Subcutaneous adipose tissue (tissue), 4 donors: ENCODE data around the gene NPM1. TPM values are rescaled to one million over a fixed set of nuclear protein-coding genes. Genes with fewer than 3 reads are reported as not detected.

Experiments
- total RNA-seq, 4 donors: library from RNA; depleted of rRNA; stranded (reverse); fragments of >200 nt; gene quantifications; one replicate each; pipeline ENCODE4 v1.1.0, GENCODE V29; 2016
- TF ChIP-seq, protein P1 (sequence below): fragments of 450-650 bp; IDR thresholded peaks from one replicate; pipeline ENCODE4 v1.5.1; 2016; ENCODE audit warnings: low read depth, mild to moderate bottlenecking, control low read depth, antibody characterized with exemption, moderate library complexity

The NPM1 gene, protein sequence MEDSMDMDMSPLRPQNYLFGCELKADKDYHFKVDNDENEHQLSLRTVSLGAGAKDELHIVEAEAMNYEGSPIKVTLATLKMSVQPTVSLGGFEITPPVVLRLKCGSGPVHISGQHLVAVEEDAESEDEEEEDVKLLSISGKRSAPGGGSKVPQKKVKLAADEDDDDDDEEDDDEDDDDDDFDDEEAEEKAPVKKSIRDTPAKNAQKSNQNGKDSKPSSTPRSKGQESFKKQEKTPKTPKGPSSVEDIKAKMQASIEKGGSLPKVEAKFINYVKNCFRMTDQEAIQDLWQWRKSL
- total RNA-seq, result 100 to 1,000 TPM; 421 to 628 (median 493) TPM

DNA sequence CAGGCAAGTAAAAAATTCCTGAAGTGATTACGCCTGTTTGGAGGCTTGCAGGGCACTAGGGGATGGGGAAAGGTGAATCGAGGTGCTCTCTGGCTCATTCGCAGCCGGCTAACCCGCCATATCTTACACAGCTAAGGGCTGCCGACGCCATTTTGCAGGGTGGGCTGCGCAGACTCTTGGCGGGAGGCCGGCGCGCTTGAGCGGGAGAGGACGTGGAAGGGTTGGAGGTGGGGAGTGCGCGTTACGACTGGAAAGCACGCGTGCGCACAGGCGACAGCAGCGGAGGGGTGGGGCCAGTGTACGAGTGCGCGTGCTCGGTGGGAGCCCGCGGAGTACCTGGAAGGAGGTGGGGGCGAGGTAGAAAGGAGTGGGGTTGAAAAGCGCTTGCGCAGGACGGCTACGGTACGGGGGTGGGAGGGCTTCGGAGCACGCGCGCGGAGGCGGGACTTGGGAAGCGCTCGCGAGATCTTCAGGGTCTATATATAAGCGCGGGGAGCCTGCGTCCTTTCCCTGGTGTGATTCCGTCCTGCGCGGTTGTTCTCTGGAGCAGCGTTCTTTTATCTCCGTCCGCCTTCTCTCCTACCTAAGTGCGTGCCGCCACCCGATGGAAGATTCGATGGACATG, at the start of gene NPM1:
NPM1 (plus strand) TSS at position 505 of the 625 bp plus-strand sequence; CDS start at position 605, 100 bp downstream.
- TF ChIP-seq, protein P1, sequence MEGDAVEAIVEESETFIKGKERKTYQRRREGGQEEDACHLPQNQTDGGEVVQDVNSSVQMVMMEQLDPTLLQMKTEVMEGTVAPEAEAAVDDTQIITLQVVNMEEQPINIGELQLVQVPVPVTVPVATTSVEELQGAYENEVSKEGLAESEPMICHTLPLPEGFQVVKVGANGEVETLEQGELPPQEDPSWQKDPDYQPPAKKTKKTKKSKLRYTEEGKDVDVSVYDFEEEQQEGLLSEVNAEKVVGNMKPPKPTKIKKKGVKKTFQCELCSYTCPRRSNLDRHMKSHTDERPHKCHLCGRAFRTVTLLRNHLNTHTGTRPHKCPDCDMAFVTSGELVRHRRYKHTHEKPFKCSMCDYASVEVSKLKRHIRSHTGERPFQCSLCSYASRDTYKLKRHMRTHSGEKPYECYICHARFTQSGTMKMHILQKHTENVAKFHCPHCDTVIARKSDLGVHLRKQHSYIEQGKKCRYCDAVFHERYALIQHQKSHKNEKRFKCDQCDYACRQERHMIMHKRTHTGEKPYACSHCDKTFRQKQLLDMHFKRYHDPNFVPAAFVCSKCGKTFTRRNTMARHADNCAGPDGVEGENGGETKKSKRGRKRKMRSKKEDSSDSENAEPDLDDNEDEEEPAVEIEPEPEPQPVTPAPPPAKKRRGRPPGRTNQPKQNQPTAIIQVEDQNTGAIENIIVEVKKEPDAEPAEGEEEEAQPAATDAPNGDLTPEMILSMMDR, result no peak

DNA sequence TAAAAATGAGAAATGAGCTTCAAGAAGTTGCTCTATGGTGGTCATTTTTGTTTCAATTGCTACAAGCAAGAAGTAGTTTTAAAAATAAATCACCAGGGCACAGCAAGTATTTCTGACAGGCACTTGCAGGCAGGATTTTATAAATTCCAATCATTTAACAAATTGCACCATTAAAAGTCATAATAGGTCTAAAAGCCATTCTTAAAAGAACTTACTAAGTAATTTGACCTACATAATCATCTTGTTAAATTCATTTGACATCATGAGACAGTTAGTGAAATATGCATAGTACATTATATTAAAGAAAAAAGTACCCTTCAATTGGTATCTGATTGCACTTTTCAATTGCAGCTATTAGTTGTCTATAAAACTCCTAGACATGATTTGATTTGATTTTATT, 47.6 kb upstream of the NPM1 start:
- TF ChIP-seq, protein P1, result no peak

DNA sequence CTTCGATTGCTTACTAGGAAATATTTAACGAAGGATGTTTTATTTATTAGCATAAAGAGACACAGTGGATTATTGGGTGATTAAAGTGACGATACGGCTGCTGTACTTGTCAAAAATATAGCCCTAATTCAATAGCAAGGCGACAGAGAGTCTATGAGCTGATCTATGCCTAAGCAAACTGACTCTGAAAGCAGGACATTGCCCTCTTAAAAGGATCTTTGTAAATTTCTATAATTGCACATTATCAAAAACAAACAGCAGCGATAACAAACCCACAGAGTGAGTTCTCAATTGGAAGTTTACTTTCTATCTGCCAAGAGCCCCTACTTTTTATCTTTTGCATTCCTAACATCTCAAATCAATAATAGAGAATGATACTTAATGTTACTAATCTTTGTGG, 47.2 kb upstream of the NPM1 start:
- TF ChIP-seq, protein P1, result no peak

DNA sequence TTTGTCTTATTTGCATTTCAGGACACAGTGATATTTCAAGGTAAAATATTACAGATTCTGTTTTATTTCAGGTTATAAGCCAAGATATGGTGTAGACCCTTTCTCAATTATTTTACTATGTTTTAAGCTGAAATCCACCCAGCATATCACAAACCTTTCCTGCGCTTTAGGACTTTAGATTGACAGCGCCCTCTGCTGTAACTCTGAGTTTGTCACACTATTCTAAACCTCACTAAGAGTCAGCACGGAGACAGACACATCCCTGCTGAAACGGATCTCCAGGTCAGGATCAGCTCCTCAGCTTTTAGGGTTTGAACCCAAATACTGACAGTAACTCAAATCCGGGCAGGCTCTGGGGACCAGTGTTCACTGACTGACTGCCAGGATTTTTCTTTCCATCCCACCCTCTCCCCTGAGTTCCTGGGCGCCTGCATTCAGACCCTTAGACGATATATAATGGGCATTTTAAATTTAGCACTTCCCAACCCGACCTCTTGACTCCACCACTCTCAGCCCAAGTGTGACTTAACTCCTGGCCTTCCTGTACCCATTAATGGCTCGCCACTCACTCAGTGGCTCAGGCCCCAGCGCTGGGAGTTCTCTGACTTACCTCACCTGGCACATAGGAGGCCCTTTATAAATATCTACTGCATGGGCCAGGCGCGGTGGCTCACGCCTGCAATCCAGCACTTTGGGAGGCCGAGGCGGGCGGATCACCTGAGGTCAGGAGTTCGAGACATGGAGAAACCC, 45.1 kb upstream of the NPM1 start:
- TF ChIP-seq, protein P1, result no peak

DNA sequence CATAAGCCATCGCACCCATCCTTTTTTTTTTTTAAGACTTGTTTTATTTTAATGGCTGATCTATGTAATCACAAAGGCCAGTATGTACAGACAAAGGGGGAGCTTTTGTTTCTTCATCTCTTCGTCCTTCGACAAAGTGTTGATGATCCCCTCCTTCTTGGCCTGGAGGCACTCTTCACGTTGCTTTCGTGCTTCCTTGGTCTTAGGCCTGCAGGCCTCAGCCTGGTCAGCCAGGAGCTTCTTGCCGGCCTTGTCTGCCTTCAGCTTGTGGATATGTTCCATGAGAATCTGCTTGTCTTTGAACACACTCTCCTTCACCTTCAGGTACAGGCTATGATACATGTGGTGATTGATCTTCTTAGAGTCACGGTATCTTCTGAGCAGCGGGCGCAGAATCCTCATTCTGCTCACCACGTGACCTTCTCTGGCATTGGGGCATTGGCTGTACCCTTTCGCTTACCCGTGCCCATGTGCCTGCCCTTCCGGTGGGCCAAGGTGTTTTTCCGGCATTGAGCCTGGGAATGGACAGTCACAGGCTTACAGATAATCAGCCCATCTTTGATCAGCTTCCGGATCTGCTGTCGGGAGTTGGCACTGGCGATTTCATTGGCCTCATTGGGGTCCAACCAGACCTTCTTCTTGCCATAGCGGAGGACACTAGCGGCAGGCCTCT, 42.6 kb upstream of the NPM1 start:
- TF ChIP-seq, protein P1, result no peak

DNA sequence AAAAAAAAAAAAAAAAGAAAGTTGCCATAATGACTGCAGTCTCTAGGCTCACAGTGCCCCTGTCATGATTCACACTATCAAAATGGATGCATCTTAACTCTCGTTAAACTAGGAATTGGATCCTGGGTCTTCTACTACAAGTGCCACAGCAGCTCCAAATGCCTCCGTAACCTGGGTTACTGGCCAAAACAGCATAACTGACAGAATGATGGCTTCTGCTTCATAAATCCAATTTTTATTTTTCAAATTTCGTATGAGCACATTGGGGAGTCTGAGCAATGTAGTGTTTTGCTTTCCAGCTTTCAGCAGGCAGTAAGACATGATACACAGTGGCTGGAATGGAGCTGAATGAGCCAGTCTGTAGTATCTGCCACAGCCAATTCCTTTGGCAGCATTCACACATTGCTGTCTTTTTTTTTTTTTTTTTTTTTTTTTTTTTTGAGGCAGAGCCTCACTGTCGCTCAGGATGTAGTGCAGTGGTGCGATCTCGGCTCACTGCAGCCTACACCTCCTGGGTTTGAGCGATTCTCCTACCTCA, 36.0 kb upstream of the NPM1 start:
- TF ChIP-seq, protein P1, result no peak
